H1 (cell line): ENCODE measurements around the gene UBE2L6. TPM values are rescaled to one million over a fixed set of nuclear protein-coding genes. Genes with fewer than 3 reads are reported as not detected.

Experiments used
- CTCF ChIA-PET: fragments of 300-600 bp; sonication (Branson Sonifier 250); formaldehyde crosslinking; loops from one replicate; lab custom pipeline; 2021; ENCODE audit not compliant: partially characterized antibody; lab: Charles Lee
- POLR2A ChIA-PET: fragments of 300-600 bp; sonication (Branson Sonifier 250); formaldehyde crosslinking; loops from one replicate; lab custom pipeline; 2021; ENCODE audit warnings: inconsistent platforms; ENCODE audit not compliant: partially characterized antibody; lab: Charles Lee
- DNase-seq, 2 experiments: peaks; one replicate each; pipeline versions ENCODE4 v3.0.0 to v3.0.0-alpha.2; 2010 to 2022; ENCODE audit warnings: low spot score in 2 of 2, low read depth in 1 of 2, mixed read lengths in 1 of 2
- FAIRE-seq: peaks from 2 replicates; lab custom pipeline; 2011; peaks lifted over from hg19 to GRCh38; lab: Jason Lieb, UNC
- H2AFZ ChIP-seq: 2 replicates; pipeline ENCODE4 v1.8.1; 2012; ENCODE audit warnings: low read length, inconsistent platforms
- H2AK5ac ChIP-seq: 2 replicates; pipeline ENCODE4 v1.6.1; 2013; ENCODE audit warnings: low read depth, low read length
- H2BK120ac ChIP-seq: replicated peaks from 2 replicates; pipeline ENCODE3; 2013; ENCODE audit warnings: low read depth, low read length, inconsistent platforms
- H2BK12ac ChIP-seq: 2 replicates; pipeline ENCODE4 v1.6.1; 2013; ENCODE audit warnings: low read depth, low read length
- H2BK15ac ChIP-seq: 2 replicates; pipeline ENCODE4 v1.6.1; 2013; ENCODE audit warnings: low read length
- H2BK20ac ChIP-seq: 2 replicates; pipeline ENCODE4 v1.6.1; 2013; ENCODE audit warnings: low read length
- H2BK5ac ChIP-seq: 2 replicates; pipeline ENCODE4 v1.6.1; 2013; ENCODE audit warnings: low read depth, low read length
- H3K14ac ChIP-seq: 2 replicates; pipeline ENCODE4 v1.6.1; 2013; ENCODE audit warnings: inconsistent platforms; ENCODE audit not compliant: insufficient read length
- H3K18ac ChIP-seq: 2 replicates; pipeline ENCODE4 v1.6.1; 2013; ENCODE audit warnings: low read length; ENCODE audit errors: extremely low read depth
- H3K23ac ChIP-seq: 2 replicates; pipeline ENCODE4 v1.6.1; 2013; ENCODE audit warnings: inconsistent platforms; ENCODE audit not compliant: insufficient read length
- H3K23me2 ChIP-seq: 2 replicates; pipeline ENCODE4 v1.6.1; 2013; ENCODE audit warnings: low read depth, low read length
- H3K27ac ChIP-seq: 2 replicates; pipeline ENCODE4 v1.6.1; 2011; ENCODE audit warnings: low read depth, low read length, inconsistent platforms
- H3K27me3 ChIP-seq, 4 experiments: replicated peaks in 1 of 4; 1 replicate in 1 of 4; 2 replicates in 3 of 4; pipeline versions ENCODE4 v1.6.1 to v1.8.1; 2011 to 2013; ENCODE audit warnings: low read length in 3 of 4, mild to moderate bottlenecking in 3 of 4, inconsistent platforms in 2 of 4, mixed read lengths in 2 of 4, moderate library complexity in 1 of 4; ENCODE audit not compliant: control insufficient read depth in 3 of 4, insufficient read depth in 3 of 4; ENCODE audit errors: extremely low read depth in 1 of 4
- H3K36me3 ChIP-seq, 4 experiments: 2 replicates each; pipeline versions ENCODE4 v1.6.1 to v1.8.1; 2011 to 2013; ENCODE audit warnings: mild to moderate bottlenecking in 4 of 4, low read length in 3 of 4, moderate library complexity in 2 of 4, control low read depth in 1 of 4, inconsistent platforms in 1 of 4; ENCODE audit not compliant: insufficient read depth in 4 of 4, control insufficient read depth in 2 of 4
- H3K4ac ChIP-seq: replicated peaks from 2 replicates; pipeline ENCODE3; 2013; ENCODE audit warnings: low read length, low read depth, mixed read lengths, inconsistent platforms; ENCODE audit not compliant: insufficient read length
- H3K4me1 ChIP-seq, 4 experiments: replicated peaks in 1 of 4; 1 replicate in 1 of 4; 2 replicates in 3 of 4; pipeline versions ENCODE4 v1.6.1 to v1.8.1; 2011 to 2013; ENCODE audit warnings: low read length in 3 of 4, inconsistent platforms in 2 of 4, mixed read lengths in 1 of 4; ENCODE audit not compliant: insufficient read depth in 4 of 4, control insufficient read depth in 3 of 4
- H3K4me2 ChIP-seq, 2 experiments: 2 replicates each; pipeline versions ENCODE4 v1.6.1 to v1.8.1; 2011 to 2013; ENCODE audit warnings: low read depth in 2 of 2, low read length in 2 of 2, control low read depth in 1 of 2, inconsistent platforms in 1 of 2, mild to moderate bottlenecking in 1 of 2; ENCODE audit not compliant: insufficient read depth in 1 of 2
- H3K4me3 ChIP-seq, 4 experiments: fragments of 200-600, 300-600 bp in 1 of 4; sonication (generic), shearing (Covaris generic), sonication (Bioruptor Twin) in 1 of 4; 2 replicates each; pipeline versions ENCODE4 v1.5.1 to v1.8.1; 2011 to 2016; ENCODE audit warnings: low read length in 4 of 4, low read depth in 3 of 4, control low read depth in 2 of 4, inconsistent platforms in 2 of 4, mild to moderate bottlenecking in 2 of 4, mixed read lengths in 1 of 4, moderate library complexity in 1 of 4; ENCODE audit not compliant: insufficient read depth in 2 of 4; ENCODE audit errors: extremely low read depth in 1 of 4
- H3K56ac ChIP-seq: replicated peaks from 2 replicates; pipeline ENCODE3; 2013; ENCODE audit warnings: low read depth, mild to moderate bottlenecking, mixed read lengths, low read length, inconsistent platforms; ENCODE audit not compliant: insufficient read length
- H3K79me1 ChIP-seq: 2 replicates; pipeline ENCODE4 v1.6.1; 2013; ENCODE audit warnings: low read depth, low read length, control low read depth
- H3K79me2 ChIP-seq, 2 experiments: 2 replicates each; pipeline versions ENCODE4 v1.6.1 to v1.8.1; 2012 to 2013; ENCODE audit warnings: low read length in 2 of 2, mild to moderate bottlenecking in 2 of 2, inconsistent platforms in 1 of 2; ENCODE audit not compliant: insufficient read depth in 2 of 2, control insufficient read depth in 1 of 2
- H3K9ac ChIP-seq, 4 experiments: replicated peaks in 1 of 4; 1 replicate in 1 of 4; 2 replicates in 3 of 4; pipeline versions ENCODE4 v1.6.1 to v1.8.1; 2011 to 2013; ENCODE audit warnings: low read depth in 3 of 4, low read length in 3 of 4, control low read depth in 2 of 4, mild to moderate bottlenecking in 2 of 4, moderate library complexity in 2 of 4, inconsistent platforms in 1 of 4; ENCODE audit errors: extremely low read depth in 1 of 4
- H3K9me3 ChIP-seq, 2 experiments: 2 replicates each; pipeline versions ENCODE4 v1.6.1 to v1.8.1; 2012 to 2013; ENCODE audit warnings: mild to moderate bottlenecking in 2 of 2, moderate library complexity in 2 of 2, control low read depth in 1 of 2, inconsistent platforms in 1 of 2, low read depth in 1 of 2, low read length in 1 of 2, mixed read lengths in 1 of 2; ENCODE audit not compliant: insufficient read depth in 2 of 2
- H4K20me1 ChIP-seq, 2 experiments: replicated peaks in 1 of 2; 2 replicates each; pipeline versions ENCODE3 to v1.8.1; 2011 to 2013; ENCODE audit warnings: inconsistent platforms in 2 of 2, low read length in 2 of 2, mild to moderate bottlenecking in 1 of 2; ENCODE audit not compliant: insufficient read depth in 2 of 2, control insufficient read depth in 1 of 2
- H4K5ac ChIP-seq: 2 replicates; pipeline ENCODE4 v1.6.1; 2013; ENCODE audit warnings: low read length, low read depth, mixed read lengths, inconsistent platforms; ENCODE audit not compliant: insufficient read length
- H4K8ac ChIP-seq: 2 replicates; pipeline ENCODE4 v1.8.0; 2013; ENCODE audit warnings: mild to moderate bottlenecking, moderate library complexity, low read length, inconsistent platforms; ENCODE audit not compliant: insufficient read depth; ENCODE audit errors: extremely low read depth
- H4K91ac ChIP-seq: replicated peaks from 2 replicates; pipeline ENCODE3; 2013; ENCODE audit warnings: low read length, mixed read lengths, inconsistent platforms; ENCODE audit not compliant: insufficient read length
- CEBPB ChIP-seq: IDR thresholded peaks from 2 replicates; pipeline ENCODE4 v1.6.1; 2012; ENCODE audit warnings: low read depth, low read length
- NRF1 ChIP-seq: IDR thresholded peaks from 2 replicates; pipeline ENCODE4 v1.6.1; 2011; ENCODE audit warnings: mild to moderate bottlenecking, low read depth, low read length, improper control_type of control experiment
- RNF2 ChIP-seq: fragments of 200-900, 300-1000 bp; sonication (generic); IDR thresholded peaks from 2 replicates; pipeline ENCODE4 v1.7.1; 2016; ENCODE audit warnings: borderline replicate concordance, low read depth, mild to moderate bottlenecking, antibody characterized with exemption, low read length; ENCODE audit not compliant: poor library complexity, severe bottlenecking; ENCODE audit errors: missing control alignments
- WGBS, 2 experiments: shearing (Covaris generic) in 1 of 2; methylation state at CpG; one replicate each; pipeline versions ENCODE4 v1.1.6 to v1.1.7; 2013 to 2015; ENCODE audit warnings: low lambda C conversion rate in 2 of 2, mixed read lengths in 2 of 2, inconsistent platforms in 1 of 2, low coverage in 1 of 2, missing lambda C conversion rate in 1 of 2; ENCODE audit not compliant: insufficient replicate concordance in 2 of 2, insufficient coverage in 1 of 2, insufficient read length in 1 of 2; ENCODE audit errors: extremely low coverage in 1 of 2, missing lambda C conversion rate in 1 of 2; 5-methylcytosine and 5-hydroxymethylcytosine counted together
- polyA plus RNA-seq, 7 experiments: library from polyadenylated mRNA; depleted of rRNA in 3 of 7; stranded (reverse) in 5 of 7; unstranded in 2 of 7; fragments of >200 nt in 5 of 7; fragments of 200-250 nt in 2 of 7; gene quantifications; 1 replicate in 5 of 7; 2 replicates in 1 of 7; 4 replicates in 1 of 7; pipeline versions ENCODE4 v1.2.1 to v1.2.3, GENCODE V29; 2011 to 2013; ENCODE audit warnings: missing spikeins in 2 of 7, mixed read lengths in 2 of 7
- total RNA-seq: library from RNA; stranded (reverse); fragmentation: NEBNext Ultra II Directional; extraction: Animal tissue kit (Norgen Biotek cat#: 25700); gene quantifications from 2 replicates; pipeline ENCODE4 v1.2.1, GENCODE V29; 2021

UBE2L6 gene
- total and polyA plus RNA-seq, 2 of the 8 experiments (the other 6 are each of a cell fraction or from before 2014, with no cell fraction given) = 67.8 to 89.2 TPM

DNA sequence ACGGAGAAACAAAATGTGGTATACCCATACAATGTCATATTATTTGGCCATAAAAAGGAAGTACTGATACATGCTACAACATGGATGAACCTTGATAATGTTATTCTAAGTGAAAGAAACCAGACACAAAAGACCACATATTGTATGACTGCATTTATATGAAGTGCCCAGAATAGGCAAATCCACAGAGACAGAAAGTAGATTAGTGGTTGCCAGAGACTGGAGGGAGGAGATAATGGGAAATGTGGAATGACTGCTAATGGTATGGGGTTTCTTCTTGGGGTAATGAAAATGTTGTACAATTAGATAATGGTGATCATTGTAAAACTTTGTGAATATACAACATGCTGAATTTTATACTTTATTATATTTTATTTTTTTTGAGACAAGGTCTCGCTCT lies 46.4 kb downstream of the UBE2L6 start:
- no peaks in the 10 kb centered on the region for H3K79me1 ChIP-seq
- H3K14ac ChIP-seq = no peak overlapping the region
- H3K23ac ChIP-seq = no peak overlapping the region
- no peak overlapping the region for H2AK5ac ChIP-seq
- H3K23me2 ChIP-seq = no peaks in the 10 kb centered on the region
- H2BK120ac ChIP-seq = no peak overlapping the region
- H3K9ac ChIP-seq = no peak overlapping the region
- ChIA-PET POLR2A (interaction anchor here (1.1 to 8.4 kb wide), 7 partner anchors 14 to 120 kb away, joined by 3 to 79 read pairs (median 4); no protein-coding TSS in a partner anchor), CTCF (interaction anchor here (1.3 to 25.4 kb wide), 4 partner anchors 6 to 123 kb away, joined by 4 to 1146 read pairs (median 82); partner anchors contain the start of genes RTN4RL2 and TIMM10)
- H3K4me1 ChIP-seq = peaks cover 0 to 4% (median 2%) of the 10 kb centered on the region in 4 experiments; a peak in 3 of 7 replicates
- H2BK5ac ChIP-seq = no peak overlapping the region
- H3K79me2 ChIP-seq = no peaks in the 10 kb centered on the region
- H3K27ac ChIP-seq = no peak overlapping the region
- H4K91ac ChIP-seq = no peak overlapping the region
- no peak for FAIRE-seq
- no peaks in the 10 kb centered on the region for H4K20me1 ChIP-seq
- no peak overlapping the region for H4K8ac ChIP-seq
- no peaks in the 10 kb centered on the region for H3K36me3 ChIP-seq
- no peak overlapping the region for H3K4ac ChIP-seq
- H4K5ac ChIP-seq = no peak overlapping the region
- DNase-seq = no peak
- no peak overlapping the region for H3K18ac ChIP-seq
- H3K4me2 ChIP-seq = no peak overlapping the region
- H2AFZ ChIP-seq = no peak overlapping the region
- H3K9me3 ChIP-seq = no peaks in the 10 kb centered on the region
- H3K4me3 ChIP-seq = no peak overlapping the region
- no peak overlapping the region for H3K56ac ChIP-seq
- no peak overlapping the region for H2BK12ac ChIP-seq
- H2BK20ac ChIP-seq = no peak overlapping the region
- H2BK15ac ChIP-seq = no peak overlapping the region
- TF ChIP-seq CEBPB (no peak), NRF1 (no peak), RNF2 (no peak)
- WGBS, 2 experiments = 96% methylated on average over 2 of the region's 2 CpGs; no CpG with 5 or more reads in 1 of the 2 experiments
- H3K27me3 ChIP-seq = peaks cover 0 to 5% (median 1%) of the 10 kb centered on the region in 4 experiments; a peak in 2 of 7 replicates
